SH-SY5Y (cell line): Measurements from ENCODE around the gene DCAF10.

ENCODE experiments used
- GATA2 ChIP-seq: IDR thresholded peaks from 2 replicates; pipeline ENCODE4 v1.6.1; 2011; ENCODE audit warnings: mild to moderate bottlenecking, low read depth, low read length
- GATA3 ChIP-seq: IDR thresholded peaks from 2 replicates; pipeline ENCODE4 v1.6.1; 2011; ENCODE audit warnings: low read depth, mild to moderate bottlenecking, low read length, moderate library complexity

DNA sequence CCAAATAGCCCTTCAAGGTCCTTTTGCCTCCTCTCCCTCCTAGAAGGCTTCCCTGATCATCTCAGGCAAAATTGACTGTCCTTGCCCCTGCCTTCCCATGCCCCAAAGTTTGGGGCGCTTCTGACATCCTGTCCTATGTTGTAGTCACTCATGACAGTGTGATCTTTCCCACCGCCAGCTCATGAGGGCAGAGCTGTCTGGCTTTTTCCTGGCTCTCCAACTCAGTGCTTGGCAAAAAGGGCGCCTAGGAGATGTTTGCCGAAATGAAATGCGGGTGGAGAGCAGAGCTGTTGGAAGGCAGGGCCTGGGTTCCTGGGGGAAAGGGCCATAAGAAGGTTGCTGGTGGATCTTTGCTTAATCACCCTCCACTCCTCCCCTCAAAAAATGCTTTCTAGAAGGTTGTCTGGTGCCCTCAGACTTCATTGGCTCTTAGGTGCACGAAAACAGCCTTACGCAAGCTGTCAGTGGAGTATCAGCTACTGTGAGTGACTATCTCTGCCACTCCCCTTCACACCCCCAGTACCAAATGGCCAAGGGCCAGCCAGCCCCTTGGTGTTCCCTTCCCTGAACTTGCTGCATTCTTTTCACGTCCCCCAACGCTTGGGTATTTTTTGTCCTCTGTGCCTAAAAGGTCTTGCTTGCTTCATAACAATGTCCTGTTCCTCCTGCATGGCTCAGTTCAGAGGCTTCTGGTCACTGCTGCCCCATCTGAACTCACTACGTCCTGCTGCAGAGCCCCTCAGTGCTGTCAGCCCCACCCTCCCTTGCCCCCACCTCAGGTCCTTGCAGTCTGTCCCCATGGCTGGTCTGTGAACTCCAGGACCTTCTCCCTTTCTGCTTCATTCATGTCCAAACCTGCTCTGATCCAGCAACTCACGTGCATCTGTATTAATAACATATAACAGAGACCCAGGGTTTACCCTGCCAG is 106.0 kb downstream of the DCAF10 start:
- no peak for TF ChIP-seq GATA2
- TF ChIP-seq GATA3, result no peak
